Fibroblast of skin of right biceps (primary cell): ENCODE measurements around the gene TOM1L2.

Experiments used
- DNase-seq: peaks from one replicate; pipeline ENCODE4 v3.0.0-alpha.2; 2013

The TOM1L2 gene

DNA sequence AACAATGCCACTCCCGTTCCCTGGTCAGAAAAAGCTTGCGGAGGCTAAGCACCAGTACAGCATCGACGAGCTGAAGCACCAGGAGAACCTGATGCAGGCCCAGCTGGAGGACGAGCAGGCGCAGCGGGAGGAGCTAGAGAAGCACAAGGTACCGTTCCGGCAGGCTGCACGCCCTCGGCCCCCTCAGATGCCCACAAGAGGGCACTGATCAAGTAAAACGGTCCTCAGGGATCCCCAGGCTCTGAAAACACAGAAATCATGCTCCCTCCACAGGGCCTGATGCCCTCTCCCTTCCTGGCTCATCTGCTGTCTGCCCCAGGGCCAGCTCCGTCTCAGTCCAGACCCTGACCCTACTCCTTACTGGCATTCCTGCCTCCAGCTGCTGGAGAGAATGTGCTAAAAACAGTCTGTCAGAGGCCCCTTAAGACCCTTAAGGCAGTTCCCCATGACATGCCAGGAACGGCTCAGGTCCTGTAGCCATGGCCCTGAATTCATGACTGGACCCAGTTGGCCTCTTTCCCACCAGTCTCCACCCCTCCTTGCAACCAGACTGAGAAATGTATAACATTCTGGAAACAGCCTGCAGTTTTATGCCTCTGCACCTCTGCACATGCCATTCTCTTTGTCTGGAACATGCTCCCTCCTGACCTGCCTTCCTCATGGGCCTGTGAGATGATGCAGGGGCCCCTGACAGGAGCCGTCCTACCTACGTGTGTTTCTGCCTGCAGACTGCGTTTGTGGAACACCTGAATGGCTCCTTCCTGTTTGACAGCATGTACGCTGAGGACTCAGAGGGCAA lies 22.3 kb upstream of the TOM1L2 start:
- DNase-seq = peak; percentile 34

- no peak for DNase-seq
Measured at GRCh38 chr17:17993852-17994251, 21.7 kb upstream of the TOM1L2 start.

DNA sequence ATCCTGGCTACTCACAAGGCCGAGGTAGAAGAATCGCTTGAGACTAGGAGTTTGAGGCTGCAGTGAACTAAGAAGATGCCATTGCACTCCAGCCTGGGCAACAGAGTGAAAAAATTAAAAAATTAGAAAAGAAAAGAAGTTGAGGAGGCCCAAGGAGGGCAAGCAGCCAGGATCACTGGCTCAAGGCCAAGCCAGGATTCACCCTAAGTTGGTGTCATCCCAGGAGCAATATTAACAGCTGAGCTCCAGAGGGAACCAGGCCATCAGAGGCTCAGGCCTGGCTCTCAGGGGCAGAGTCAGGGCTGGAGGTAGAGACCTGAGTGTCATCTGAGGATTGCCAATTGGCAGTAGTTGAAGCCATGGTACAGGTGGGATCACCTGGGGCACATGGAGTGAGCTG lies 21.2 kb upstream of the TOM1L2 start:
- peak; percentile 17 for DNase-seq

DNA sequence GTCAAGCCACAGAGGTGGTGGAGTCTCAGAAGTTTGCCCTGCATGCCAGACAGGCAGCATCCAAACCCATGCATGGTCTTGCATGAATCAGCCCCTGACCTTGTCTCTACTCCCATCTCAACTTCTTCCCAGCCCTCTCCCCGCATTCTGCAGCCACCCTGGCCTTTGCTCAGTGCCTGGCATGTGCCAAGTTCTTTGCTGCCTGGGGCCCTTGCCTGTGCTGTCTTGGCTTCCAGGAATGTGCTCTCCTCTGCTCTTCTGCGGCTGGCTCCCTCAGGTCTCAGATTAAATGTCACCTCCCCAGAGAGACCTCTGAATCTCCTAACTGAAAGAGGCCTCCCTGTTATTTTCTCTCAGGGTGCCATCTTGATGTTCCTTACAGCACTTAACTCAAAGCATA lies 18.1 kb upstream of the TOM1L2 start:
- DNase-seq = no peak

- DNase-seq = no peak
Measured at GRCh38 chr17:17989618-17990017, 17.4 kb upstream of the TOM1L2 start.

DNA sequence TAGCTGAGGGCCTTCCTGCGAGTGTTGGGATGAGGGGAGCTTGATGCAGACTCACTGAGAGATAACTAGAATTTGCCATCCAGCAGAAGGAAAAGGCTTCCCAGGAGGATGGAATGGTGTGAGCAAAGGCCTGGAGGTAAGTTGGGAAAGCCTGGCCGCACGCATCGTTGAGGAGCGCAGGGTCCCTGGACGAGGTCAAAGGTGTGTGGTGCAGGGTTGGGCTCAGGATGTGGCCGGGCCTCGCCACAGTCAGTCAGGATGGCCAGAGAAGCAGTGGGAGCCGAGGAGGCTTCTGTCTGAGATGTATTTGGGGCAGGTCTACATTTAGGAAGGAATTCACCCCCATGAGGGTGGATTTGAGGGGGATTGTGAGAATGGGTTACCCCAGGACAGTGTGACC lies 16.9 kb upstream of the TOM1L2 start:
- no peak for DNase-seq

DNA sequence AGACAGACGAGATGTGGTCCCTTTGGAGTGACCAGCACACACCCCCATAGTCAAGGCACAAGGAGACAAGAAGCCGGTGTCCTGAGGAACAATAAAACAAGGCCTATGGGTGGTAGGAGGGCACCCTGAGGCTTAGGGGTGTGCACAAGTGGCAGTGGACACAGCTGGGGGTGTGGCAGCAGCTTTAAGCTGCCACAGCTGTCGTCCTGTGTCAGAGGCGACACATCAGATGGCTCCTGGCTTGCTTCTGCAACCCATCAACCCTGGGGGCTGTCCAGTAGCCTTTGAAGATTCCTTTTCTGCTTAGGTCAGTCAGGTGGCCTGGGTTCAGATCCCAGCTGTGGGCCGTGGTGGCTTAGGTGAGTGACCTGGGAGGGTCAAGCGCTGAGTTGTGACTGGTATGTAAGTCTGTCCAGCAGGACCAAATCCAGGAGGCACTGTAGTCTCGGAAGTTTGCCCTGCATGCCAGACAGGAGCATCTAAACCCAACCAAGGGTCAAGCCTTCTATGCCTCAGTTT lies 16.3 kb upstream of the TOM1L2 start:
- no peak for DNase-seq

DNA sequence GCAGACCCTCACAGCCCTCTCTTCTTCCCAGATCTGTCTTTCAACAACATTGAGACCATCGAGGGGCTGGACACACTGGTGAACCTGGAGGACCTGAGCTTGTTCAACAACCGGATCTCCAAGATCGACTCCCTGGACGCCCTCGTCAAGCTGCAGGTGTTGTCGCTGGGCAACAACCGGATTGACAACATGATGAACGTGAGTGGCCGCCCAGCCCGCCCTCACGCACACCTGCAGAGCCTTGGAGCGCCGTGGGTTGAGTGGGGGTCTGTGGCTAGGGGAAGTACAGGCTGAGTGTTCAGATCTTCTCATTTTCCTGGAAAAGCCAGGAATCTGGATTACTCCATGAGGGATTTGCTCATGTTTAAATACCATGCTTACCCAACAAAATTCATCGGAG lies 15.7 kb upstream of the TOM1L2 start:
- no peak for DNase-seq

DNA sequence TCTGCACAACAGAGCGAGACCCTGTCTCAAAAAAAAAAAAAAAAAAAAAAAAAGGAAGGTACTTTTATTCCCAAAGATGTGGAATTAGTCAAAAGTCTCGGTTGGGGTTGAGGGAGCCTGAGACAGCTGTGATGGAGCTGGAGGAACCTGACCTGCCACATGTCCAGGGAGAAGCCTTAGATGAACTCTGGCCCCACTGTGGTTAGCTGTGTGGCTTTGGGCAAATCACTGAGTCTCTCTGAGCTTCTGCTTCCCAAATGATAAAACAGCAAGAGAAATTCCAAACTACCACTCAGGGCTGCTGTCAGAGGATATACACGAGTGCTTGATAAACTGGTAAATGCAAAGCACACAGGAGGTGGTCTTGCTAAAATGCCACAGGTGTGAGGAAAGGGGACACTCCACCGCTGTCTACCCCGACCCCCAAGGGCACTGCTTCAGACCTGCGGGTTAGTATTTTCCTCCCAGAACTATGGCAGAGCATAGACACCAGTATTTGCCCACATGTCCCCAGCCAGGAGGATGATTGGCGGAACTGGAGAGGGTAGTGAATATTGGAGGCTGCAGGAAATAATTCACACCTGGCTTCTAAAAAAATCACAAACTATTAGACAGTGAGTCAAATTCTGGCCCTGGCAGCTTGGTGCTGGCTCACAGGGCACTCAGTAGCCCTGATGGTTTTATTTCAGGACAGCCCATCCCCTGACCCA lies 15.1 kb upstream of the TOM1L2 start:
- DNase-seq = no peak

DNA sequence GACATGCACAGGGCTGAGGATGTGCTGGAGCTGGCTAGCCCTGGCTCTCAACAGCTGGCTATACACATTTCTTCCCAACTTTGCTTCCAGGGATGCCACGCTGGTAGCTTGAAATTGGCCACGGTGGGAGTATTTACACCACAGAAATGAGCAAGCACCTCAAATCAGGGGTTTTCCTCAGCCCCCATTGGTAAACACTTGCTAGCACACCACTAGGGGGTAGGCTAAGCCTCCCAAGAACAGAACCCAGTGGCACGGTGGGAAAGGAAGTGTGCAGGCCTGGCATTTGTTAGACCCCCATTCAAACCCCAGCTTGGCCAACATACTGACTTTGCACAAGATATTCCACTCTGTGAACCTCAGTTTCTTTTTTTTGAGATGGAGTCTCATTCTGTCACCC lies 13.4 kb upstream of the TOM1L2 start:
- no peak for DNase-seq

GRCh38 chr17:17985153-17985552 lies 13.0 kb upstream of the TOM1L2 start:
- DNase-seq = no peak

DNA sequence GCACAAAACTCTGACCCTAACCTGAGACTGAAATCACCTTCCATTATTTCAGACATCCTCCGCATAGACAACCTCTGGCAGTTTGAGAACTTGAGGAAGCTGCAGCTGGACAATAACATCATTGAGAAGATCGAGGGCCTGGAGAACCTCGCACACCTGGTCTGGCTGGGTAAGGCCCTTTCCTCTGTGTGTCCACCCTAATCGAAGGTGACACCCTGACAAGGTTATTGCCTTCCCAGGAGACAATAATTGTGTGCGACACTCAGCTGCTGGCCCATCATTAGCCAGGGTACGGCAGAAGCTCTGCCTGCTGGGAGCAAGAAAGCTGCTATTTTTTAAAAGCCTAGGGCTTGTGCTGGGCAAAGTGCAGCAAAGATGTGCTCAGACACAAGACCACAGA lies 11.6 kb upstream of the TOM1L2 start:
- no peak for DNase-seq

DNA sequence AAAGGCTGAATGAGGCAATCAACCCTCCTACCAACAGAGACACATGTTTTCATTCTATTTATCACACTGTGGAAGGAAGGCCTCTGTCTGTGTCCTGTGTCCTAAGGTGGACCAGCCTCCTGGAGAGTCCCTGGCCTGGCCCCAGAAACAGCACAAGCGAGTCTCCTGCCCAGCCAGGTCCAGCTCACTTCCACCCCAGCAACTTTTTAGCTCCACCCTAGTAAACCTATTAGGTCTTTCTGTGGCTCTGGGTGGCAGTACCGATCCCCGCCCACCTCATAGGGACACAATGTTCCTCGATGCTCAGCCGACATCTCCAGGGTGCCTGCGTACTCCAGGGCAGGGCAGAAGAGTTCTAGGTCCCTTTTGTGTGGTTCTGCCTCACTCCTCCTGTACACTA lies 11.2 kb upstream of the TOM1L2 start:
- DNase-seq = no peak

GRCh38 chr17:17982801-17983200 lies 10.6 kb upstream of the TOM1L2 start:
- DNase-seq = no peak

DNA sequence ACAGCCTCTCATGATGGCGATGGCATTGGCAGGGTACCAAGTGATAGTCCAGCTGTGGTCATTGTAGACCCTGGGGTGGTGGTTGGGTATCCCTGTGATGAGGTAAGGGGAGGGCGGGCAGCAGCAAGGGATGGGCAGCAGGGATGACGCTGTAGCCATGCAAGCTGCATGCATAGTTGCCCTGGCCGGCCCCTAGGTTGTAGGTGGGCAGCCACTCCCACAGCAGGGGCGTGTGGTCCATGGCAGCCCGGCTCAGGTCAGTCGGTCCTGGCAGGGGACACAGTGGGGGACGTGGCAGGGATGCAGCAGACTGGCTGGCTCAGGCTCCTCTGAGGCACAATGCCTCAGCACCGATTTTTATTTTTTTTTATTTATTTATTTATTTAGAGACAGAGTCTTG lies 9.1 kb upstream of the TOM1L2 start:
- no peak for DNase-seq

- no peak for DNase-seq
Measured at GRCh38 chr17:17979778-17980177, 7.6 kb upstream of the TOM1L2 start.

DNA sequence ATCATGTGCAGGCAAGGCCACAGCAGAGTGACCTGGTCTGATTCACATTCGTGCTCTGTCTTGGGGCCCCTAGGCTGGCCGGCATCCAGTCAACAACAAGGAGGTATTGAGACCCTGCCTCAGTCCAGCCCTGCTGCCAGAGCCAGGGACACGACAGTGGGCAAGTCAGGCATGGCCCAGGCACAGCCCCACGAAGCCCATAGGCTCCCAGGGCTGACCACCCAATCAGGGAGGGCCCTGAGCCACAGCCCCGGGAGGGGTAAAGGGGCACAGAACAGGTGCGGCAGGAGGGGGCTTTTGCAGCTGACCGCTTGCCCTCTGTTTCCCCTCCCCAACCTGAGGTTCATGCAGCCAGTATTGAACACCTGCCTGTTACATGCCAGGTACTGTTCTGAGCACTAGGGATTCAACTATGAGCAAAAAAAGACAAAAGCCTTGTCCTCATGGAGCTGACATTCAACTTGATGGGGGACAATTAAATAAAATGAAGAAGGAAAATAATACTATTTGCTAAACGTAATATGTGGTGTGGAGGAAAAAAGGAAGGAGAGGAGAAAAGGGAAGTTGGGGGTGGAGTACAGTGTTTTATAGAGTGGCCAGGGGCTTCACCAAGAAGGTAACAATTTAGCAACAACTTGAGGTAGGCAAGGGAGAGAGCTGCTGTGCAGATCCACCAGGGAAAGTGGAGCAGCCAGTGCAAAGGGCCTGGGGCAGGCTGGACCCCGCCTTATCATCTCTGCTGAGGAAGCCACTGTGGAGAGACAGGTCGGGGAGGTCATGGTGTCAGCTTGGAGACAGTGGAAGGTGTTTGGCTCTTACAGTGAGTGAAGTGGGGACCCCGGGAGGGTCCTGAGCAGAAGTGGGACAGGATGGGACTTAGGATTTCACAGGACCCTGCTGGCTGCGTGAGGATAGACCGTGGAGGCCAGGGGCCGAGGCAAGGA lies 6.6 kb upstream of the TOM1L2 start:
- no peak for DNase-seq

DNA sequence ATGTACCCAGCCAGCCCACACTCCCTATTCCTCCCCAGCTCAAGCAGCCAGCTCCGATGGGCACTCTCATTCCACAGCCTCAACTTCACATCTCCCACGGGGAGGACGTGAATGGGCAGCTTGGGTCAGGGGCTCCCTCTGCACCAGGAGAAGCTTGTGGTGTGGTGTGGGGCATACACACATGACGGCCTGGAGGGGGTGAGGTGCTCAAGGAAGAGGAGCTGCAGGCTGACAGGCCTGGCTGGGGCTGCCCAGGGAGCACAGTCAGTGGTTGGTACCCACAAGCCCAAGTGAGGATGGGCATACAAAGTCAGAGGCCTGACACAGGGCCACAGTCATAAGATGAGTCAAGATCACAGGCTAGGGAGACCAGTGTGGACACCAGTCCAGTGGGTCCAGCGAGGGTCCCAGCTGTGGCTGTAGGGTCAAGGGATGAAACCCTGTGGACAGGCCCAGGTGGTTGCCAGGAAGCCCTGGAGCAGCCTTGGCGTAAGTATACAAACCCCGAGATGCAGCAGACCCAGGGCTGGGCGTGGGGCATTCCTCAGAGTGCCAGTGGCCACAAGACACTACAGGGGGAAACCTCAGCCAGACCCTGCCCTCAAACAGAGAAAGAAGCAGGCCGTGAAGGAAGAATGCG lies 4.9 kb upstream of the TOM1L2 start:
- DNase-seq = no peak

- DNase-seq = no peak
Measured at GRCh38 chr17:17975436-17975835, 3.2 kb upstream of the TOM1L2 start.

GRCh38 chr17:17972952-17973254 lies 703 bp upstream of the TOM1L2 start:
- DNase-seq = no peak

DNA sequence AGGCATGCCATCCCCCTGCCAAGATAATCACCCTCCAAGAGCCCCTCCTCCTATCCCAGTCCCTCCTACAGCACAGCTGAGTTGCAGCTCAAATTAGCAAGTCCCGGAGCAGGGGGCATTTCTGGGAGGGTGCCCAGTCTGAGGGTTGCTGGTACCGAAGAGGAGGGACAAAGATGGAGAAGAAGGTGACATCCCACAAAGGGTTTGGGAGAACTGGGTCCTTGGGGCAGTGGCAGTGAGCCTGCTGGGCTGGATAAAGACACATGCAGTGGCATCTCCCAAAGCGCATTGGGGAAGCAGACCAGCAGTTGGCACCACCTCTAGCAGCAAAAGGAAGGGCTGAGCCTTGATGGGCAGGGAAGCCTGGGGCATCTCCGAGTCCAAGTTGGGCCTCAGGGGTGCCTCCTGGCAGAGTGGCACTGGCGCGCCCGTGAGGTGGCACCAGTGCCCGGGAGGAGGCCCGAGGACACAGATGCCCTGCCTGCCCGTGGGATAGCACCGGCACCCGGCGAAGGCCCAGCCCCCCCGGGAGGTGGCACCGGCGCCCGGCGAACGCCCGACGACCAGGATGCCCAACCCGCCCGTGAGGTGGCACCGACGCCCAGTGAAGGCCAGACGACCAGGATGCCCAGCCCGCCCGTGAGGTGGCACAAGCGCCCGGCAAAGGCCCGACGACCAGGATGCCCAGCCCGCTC lies 622 bp downstream of the TOM1L2 start:
- DNase-seq = no peak

GRCh38 chr17:17970699-17971430 lies 1.3 kb downstream of the TOM1L2 start:
- no peak for DNase-seq
